HG02571 (cell line): ENCODE data around the gene SPPL3.

Source experiments
- ATAC-seq: cut with Tn5 transposase; IDR thresholded peaks from one replicate; pipeline ENCODE4 v1.9.1; 2021; ENCODE audit warnings: mild to moderate bottlenecking, moderate library complexity; ENCODE audit not compliant: unreplicated experiment

SPPL3 gene

DNA sequence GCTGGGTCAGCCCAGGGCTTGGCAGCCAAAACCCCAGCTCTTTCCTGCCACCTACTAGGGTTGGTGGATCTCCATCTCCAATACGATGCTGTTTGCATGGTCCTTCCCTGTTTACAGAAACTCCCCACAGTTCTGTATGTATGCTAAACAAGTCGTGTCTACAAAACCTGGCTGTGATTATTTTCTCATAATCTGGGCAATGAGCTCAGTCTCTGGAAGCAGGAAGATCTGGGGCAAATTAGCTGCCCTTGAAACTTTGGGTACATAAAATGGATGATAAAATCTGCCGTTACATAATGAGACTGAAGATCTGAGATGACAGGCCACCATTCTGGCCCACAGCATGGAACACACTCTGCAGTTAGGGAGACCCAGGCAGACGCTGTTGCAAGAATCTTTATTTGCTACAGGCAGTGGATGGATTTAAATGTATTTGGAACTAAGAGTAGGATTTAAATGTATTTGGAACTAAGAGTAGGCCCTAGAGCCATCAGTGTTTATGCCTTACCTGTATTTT, 146.9 kb downstream of the SPPL3 start:
- no peak for ATAC-seq

DNA sequence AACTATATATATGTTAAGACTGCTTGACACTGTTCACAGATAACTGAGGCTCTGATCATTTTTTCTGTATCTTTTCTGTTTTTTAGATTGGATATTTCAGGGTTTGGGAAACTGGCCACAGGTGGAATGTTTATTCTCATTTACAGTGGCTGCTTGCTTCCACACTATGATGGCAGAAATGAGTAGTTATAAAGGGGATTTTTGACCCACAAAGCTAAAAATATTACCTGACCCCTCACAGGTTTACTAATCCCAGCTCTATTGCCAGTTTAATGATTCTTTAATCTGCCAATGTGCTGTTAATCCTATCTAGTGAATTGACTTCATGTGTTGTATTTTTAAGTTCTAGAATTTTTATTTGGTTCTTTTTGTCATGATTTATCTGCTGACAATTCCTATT, 148.9 kb downstream of the SPPL3 start:
- ATAC-seq = no peak

DNA sequence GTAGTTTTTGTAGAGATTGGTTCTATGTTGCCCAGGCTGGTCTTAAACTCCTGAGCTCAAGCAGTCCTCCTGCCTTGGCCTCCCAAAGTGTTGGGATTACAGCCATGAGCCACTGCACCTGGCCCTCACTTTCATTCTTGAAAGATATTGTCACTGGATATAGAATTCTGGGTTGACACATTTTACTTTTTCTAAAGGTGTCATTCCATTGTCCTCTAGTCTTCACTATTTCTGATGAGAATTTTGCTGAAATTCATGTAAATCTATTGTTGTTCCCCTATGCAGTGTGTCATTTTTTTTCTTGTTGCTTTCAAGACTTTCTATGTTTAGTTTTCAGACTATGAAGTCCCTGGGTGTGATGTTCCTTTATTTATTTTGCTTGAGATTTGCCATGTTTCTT, 149.4 kb downstream of the SPPL3 start:
- no peak for ATAC-seq

DNA sequence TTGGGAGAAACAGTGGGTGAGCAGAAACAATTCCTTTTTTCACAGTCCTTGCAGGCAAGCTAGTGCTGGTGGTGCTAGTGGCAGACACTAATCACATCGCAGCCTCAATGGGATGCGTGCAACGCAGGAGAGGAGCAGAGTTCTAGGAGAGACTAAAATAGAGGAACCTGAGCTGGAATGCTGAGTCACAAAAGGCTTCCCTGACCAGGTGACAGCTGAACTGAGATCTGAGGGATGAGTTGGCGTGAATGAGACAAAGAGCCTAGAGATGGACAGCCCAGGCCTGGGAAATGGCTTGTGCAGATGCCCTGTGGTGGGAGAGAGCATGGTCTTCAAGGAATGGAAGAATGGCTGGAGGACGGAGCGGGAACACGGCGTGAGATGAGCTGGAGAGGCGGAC, 152.8 kb downstream of the SPPL3 start:
- no peak for ATAC-seq

DNA sequence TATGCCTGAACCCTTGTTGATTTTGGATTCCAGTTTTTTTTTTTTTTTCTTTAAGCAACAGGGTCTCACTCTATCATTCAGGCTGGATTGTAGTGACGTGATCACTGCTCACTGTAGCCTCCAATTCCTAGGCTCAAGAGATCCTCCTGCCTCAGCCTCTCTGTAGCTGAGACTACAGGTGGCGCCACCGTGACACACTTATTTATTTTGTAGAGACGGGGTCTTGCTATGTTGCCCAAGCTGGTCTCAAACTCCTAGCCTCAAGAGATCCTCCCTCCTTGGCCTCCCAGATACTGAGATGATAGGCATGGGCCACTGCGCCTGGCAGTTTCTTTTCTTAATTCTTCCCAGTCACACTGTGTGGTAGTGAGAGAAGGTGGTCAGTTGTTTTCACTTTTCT, 153.4 kb downstream of the SPPL3 start:
- ATAC-seq = no peak

GRCh38 chr12:120749256-120749655, 154.9 kb downstream of the SPPL3 start:
- ATAC-seq = no peak

- no peak for ATAC-seq
Observed at GRCh38 chr12:120748242-120748641, 155.9 kb downstream of the SPPL3 start.

DNA sequence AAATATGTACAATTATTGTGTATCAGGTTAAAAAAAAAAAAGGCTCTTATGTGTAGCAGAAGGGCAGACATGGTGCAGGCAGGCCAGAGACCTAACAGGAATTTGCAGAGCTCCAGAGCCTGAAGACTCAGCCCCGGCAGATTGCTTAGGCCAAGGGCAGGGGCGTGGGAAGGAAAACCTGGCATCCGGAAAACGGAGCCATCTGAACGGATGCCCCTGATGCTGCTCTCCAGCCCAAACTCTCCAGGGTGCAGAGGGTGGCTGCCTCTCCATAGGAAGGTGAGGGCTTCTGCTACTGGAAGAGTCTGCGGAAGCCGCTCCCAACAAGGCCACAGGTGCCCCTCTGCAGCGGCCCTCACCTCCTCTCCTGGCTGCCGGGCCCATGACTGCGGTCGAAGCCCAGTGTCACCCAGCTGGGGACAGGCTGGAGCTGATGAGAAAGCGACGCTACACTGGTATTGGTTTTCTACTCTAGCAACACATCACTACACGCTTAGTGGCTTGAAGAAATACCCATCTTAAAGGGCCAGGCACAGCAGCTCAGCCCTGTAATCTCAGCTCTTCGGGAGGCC, 159.2 kb downstream of the SPPL3 start:
- no peak for ATAC-seq

DNA sequence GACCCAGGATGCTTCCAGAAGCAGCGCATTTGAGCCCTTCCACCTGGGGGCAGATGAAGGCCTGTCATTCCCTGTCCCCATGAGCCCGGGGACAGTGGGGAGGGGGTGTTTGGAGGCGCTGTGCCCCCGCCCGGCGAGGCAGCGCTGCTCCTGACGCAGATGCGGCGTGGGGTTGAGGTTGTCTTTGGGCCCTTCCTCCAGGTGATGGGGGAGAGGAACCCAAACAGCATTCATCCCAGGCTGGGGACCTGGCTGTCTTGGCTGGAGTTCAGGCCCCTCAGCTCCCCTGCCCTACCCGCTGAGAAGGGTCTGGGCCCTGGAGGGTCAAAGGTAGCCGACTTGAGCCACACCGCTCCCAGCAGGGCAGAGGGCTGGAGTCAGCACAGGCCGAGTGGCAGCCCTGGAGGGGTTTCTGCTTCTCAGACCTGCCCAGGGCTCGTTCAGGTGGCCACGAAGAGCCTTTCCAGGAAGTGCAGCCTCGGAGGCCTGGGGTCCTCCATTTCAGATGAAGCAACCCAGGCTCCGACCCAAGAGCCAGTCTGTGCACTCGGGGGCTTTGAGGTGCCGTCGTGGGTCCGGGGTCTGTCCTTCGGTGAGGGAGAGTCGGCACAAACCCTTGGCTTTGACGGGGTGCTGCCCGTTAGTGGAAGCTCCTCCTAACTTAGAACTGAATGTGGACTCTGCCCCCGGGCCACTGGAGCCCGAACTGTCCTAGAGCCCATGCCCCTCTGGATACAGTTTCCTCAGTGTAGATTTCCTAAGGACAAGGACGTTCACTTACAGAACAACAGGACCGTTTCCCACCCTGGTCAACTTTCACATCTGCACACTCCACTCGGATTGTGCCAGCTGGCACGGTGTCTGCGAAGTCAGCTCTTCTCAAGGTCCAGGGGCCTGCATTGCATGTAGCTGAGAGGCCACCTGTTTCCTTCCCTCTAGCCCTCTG, 162.4 kb downstream of the SPPL3 start:
- ATAC-seq = no peak

DNA sequence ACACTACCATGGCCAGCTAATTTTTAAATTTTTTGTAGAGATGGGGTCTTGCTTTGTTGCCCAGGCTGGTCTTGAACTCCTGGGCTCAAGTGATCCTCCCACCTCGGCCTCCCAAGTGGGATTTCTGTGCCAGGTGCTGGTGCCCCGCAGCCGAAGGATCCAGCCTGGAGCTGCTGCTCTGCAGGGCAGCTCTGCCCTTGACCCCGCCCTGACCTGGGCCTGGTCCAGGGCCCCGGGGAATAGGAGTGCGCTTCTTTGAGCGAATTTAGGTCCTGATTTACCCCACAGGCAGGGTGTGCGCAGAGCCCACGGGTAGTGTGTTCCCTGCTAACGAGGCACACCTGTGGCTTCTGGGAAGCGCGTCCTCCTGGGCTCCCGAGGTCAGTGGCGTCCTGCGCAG, 163.3 kb downstream of the SPPL3 start:
- no peak for ATAC-seq

- no peak for ATAC-seq
Observed at GRCh38 chr12:120739821-120740613, 164.1 kb downstream of the SPPL3 start.

DNA sequence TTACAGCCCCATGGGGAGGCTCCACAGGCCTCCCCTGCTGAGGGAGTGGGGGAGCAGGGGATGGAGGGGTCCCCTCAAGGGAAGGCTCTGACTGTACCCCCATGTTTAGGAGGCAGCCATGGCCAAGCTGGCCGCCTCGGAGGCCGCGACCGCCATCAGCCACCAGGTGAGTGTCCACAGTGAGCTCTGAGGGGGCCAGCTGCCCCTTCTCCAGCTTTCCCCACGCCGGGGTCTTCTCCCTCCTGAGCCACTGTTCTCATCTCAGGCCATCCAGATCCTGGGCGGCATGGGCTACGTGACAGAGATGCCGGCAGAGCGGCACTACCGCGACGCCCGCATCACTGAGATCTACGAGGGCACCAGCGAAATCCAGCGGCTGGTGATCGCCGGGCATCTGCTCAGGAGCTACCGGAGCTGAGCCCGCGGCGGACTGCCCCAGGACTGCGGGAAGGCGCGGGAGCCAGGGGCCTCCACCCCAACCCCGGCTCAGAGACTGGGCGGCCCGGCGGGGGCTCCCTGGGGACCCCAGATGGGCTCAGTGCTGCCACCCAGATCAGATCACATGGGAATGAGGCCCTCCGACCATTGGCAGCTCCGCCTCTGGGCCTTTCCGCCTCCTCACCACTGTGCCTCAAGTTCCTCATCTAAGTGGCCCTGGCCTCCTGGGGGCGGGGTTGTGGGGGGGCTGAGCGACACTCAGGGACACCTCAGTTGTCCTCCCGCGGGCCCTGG, 165.0 kb downstream of the SPPL3 start:
- no peak for ATAC-seq

GRCh38 chr12:120738252-120739030, 165.7 kb downstream of the SPPL3 start:
- no peak for ATAC-seq

GRCh38 chr12:120737557-120738251, 166.5 kb downstream of the SPPL3 start:
- ATAC-seq = no peak

DNA sequence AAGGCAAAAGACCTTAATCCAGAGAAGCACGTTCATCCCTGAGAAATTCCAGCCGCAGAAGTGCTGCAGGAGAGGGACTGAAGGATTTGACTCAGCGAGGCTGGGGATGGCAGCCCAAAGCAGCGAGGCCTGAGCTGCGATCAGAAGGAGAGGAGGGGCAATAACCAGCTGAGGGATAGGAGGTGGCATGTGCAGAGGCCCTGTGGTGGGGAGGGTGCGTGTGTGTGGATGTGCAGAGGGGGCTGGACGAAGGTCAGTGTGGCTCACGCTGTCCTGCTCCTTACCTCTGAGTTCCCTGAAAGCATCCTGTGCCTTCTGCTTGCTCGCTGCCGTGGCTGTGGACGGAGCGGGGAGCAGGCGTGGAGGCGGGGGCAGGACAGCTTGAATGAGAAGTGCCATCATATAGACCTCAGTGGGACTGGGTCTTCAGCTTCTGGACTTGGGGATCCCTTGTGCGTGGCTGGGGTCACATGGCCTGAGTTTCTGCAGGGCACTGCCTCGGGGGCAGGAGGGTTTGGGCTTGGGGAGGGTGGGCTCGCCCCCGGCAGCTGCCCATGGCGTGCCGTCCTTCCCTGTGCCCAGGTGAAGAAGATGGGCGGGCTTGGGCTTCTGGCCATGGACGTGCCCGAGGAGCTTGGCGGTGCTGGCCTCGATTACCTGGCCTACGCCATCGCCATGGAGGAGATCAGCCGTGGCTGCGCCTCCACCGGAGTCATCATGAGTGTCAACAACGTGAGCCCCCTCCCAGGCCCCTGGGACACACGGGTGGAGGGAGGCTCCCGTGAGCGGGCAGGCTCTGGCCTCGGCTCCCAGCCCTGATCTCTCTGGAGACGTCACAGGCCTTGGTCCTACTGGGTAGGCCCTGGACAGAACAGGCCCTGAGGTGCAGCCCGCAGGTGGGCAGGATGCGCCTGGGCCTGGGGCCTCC, 167.5 kb downstream of the SPPL3 start:
- no peak for ATAC-seq

GRCh38 chr12:120735181-120735580, 169.0 kb downstream of the SPPL3 start:
- ATAC-seq = no peak

DNA sequence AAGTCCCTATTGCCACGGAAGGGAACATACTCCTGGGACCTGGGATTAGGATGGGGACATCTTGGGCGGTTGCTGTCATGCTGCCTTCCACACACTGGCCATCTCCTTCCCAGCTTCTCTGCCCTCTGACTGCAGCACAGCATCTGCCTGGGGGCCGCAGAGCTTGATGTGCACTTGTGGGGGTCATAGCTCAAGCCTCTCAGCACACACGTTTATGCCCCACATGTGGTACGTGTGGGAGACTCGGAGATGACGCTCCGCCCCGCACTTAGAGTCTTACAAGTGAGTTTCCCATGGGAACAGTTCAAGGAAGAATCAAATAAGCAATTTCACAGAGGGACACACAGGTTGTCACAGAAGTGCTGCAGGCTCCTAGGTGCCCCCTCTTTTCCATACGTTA, 169.9 kb downstream of the SPPL3 start:
- no peak for ATAC-seq

- ATAC-seq = no peak
Observed at GRCh38 chr12:120733574-120733973, 170.6 kb downstream of the SPPL3 start.
